Right cardiac atrium (tissue), 5 donors: Measurements from ENCODE around the gene HDAC9. TPM values are rescaled to one million over a fixed set of nuclear protein-coding genes. Genes with fewer than 3 reads are reported as not detected.
A peak's percentile ranks its signal among the peaks of the same experiment; 100 is the strongest.
"Not testable (repeated sequence)": the region's sequence is repeated elsewhere in the genome, so short reads cannot be mapped to it uniquely, and the experiment has no call there.

ENCODE experiments used
- ATAC-seq, 2 donors: fragments of 200-7000 bp; cut with Tn5 transposase; one replicate each; pipeline versions ENCODE4 v1.8.0 to v1.9.1; 2020; ENCODE audit warnings: moderate library complexity in 2 of 2, mild to moderate bottlenecking in 1 of 2
- DNase-seq, 3 donors: peaks; one replicate each; pipeline ENCODE4 v3.0.0-alpha.2; 2020
- H3K27ac ChIP-seq: one replicate; pipeline ENCODE4 v1.5.1; 2013; ENCODE audit warnings: mild to moderate bottlenecking, low read length, control low read depth, moderate library complexity
- H3K27me3 ChIP-seq: one replicate; pipeline ENCODE4 v1.6.1; 2013; ENCODE audit not compliant: control insufficient read depth, insufficient read depth
- H3K4me1 ChIP-seq: one replicate; pipeline ENCODE4 v1.6.1; 2013; ENCODE audit warnings: low read length; ENCODE audit not compliant: control insufficient read depth, insufficient read depth
- H3K4me3 ChIP-seq: one replicate; pipeline ENCODE4 v1.5.1; 2013; ENCODE audit warnings: low read length, control low read depth
- H3K9me3 ChIP-seq: one replicate; pipeline ENCODE4 v1.6.1; 2013; ENCODE audit warnings: low read length; ENCODE audit not compliant: control insufficient read depth
- WGBS: extraction: QIAGEN DNeasy Blood & Tissue Kit; methylation state at CpG from one replicate; pipeline ENCODE4 v1.1.7; 2013; 5-methylcytosine and 5-hydroxymethylcytosine counted together
- intact Hi-C, 4 donors: fragments of 100-400 bp; cut with DNase I; formaldehyde crosslinking; loops; one replicate each; pipeline versions ENCODE4 v1.11.0 to v1.14.0; 2022 to 2023
- polyA plus RNA-seq: library from polyadenylated mRNA; stranded (reverse); fragments of 200-250 nt; gene quantifications from one replicate; pipeline ENCODE4 v1.2.3, GENCODE V29; 2013
- total RNA-seq, 4 donors: library from RNA; stranded (reverse); fragmentation: NEBNext Ultra II Directional; extraction: Animal tissue kit (Norgen Biotek cat#: 25700); gene quantifications; one replicate each; pipeline ENCODE4 v1.2.1, GENCODE V29; 2021
- donor health status: healthy with polysubstance abuse.
- donor health status: DM: no; HTN: yes; CAD: no.
- donor health status: DM: no; HTN: no; CAD: no.
- donor health status: DM: no; HTN: yes; CAD: no; lungs with severe emphysema.
- donor health status: DM: yes; HTN: yes; CAD: no.

Gene HDAC9
- total and polyA plus RNA-seq, 5 donors = 5.5 to 42.2 (median 22.6) TPM

- H3K27me3 ChIP-seq = no peaks in the 10 kb centered on the region
- no peak overlapping the region for H3K4me3 ChIP-seq
- no peaks in the 10 kb centered on the region for H3K4me1 ChIP-seq
- intact Hi-C loops = no loop called here
- H3K9me3 ChIP-seq = no peaks in the 10 kb centered on the region
- no peak overlapping the region for H3K27ac ChIP-seq
- 80% methylated on average over 9 of the region's 9 CpGs for WGBS
- DNase-seq (no peak), ATAC-seq (no peak)
Observed at GRCh38 chr7:18975689-18976280, 480.2 kb downstream of the HDAC9 start.

- 60% methylated on average over 6 of the region's 6 CpGs for WGBS
Observed at GRCh38 chr7:18976715-18977471, 481.3 kb downstream of the HDAC9 start.

GRCh38 chr7:18978108-18978495, 482.6 kb downstream of the HDAC9 start:
- no peak overlapping the region for H3K4me3 ChIP-seq
- intact Hi-C loops = no loop called here
- H3K4me1 ChIP-seq = no peaks in the 10 kb centered on the region
- peak; percentile 64 to 79 for ATAC-seq
- H3K27me3 ChIP-seq = no peaks in the 10 kb centered on the region
- no peak for DNase-seq
- no peaks in the 10 kb centered on the region for H3K9me3 ChIP-seq
- no peak overlapping the region for H3K27ac ChIP-seq
- 41% methylated on average over 2 of the region's 2 CpGs for WGBS

More at GRCh38 chr7:18976715-18977471, 481.3 kb downstream of the HDAC9 start:
- H3K4me3 ChIP-seq = no peak overlapping the region
- ATAC-seq = no peak
- H3K4me1 ChIP-seq = no peaks in the 10 kb centered on the region
- H3K9me3 ChIP-seq = no peaks in the 10 kb centered on the region
- DNase-seq = no peak
- H3K27me3 ChIP-seq = no peaks in the 10 kb centered on the region
- intact Hi-C loops = no loop called here
- no peak overlapping the region for H3K27ac ChIP-seq

- ATAC-seq, H3K4me1 ChIP-seq, H3K4me3 ChIP-seq, intact Hi-C loops, H3K27ac ChIP-seq, DNase-seq, H3K9me3 ChIP-seq, H3K27me3 ChIP-seq: not testable (repeated sequence)
- WGBS = 92% methylated on average over 20 of the region's 20 CpGs
Observed at GRCh38 chr7:18990700-18991099, 495.2 kb downstream of the HDAC9 start.

GRCh38 chr7:18993933-18994668, 498.6 kb downstream of the HDAC9 start:
- DNase-seq (no peak), ATAC-seq (no peak)
- Histone ChIP-seq H3K4me1 (no peaks in the 10 kb centered on the region), H3K27me3 (no peaks in the 10 kb centered on the region), H3K9me3 (no peaks in the 10 kb centered on the region), H3K4me3 (no peak overlapping the region), H3K27ac (no peak overlapping the region)
- 62% methylated on average over 3 of the region's 3 CpGs for WGBS
- intact Hi-C loops = no loop called here

GRCh38 chr7:18995270-18995671, 499.7 kb downstream of the HDAC9 start:
- no peaks in the 10 kb centered on the region for H3K9me3 ChIP-seq
- no peaks in the 10 kb centered on the region for H3K27me3 ChIP-seq
- intact Hi-C loops = no loop called here
- WGBS = 77% methylated on average over 3 of the region's 3 CpGs
- DNase-seq = no peak
- no peak overlapping the region for H3K4me3 ChIP-seq
- no peaks in the 10 kb centered on the region for H3K4me1 ChIP-seq
- ATAC-seq = no peak
- no peak overlapping the region for H3K27ac ChIP-seq

GRCh38 chr7:18995811-18996426, 500.4 kb downstream of the HDAC9 start:
- no peak for DNase-seq
- no peak for ATAC-seq

GRCh38 chr7:18996583-18996982, 501.0 kb downstream of the HDAC9 start:
- Histone ChIP-seq H3K4me1 (no peaks in the 10 kb centered on the region), H3K27ac (no peak overlapping the region), H3K9me3 (no peaks in the 10 kb centered on the region), H3K27me3 (no peaks in the 10 kb centered on the region), H3K4me3 (no peak overlapping the region)
- ATAC-seq (no peak), DNase-seq (no peak)
- intact Hi-C loops = no loop called here
- WGBS = 87% methylated on average over 2 of the region's 2 CpGs

More at GRCh38 chr7:18995811-18996426, 500.4 kb downstream of the HDAC9 start:
- no peaks in the 10 kb centered on the region for H3K27me3 ChIP-seq
- 73% methylated on average over 5 of the region's 5 CpGs for WGBS
- no peaks in the 10 kb centered on the region for H3K4me1 ChIP-seq
- no peak overlapping the region for H3K4me3 ChIP-seq
- H3K27ac ChIP-seq = no peak overlapping the region
- intact Hi-C loops = no loop called here
- H3K9me3 ChIP-seq = no peaks in the 10 kb centered on the region

GRCh38 chr7:18997477-18998150, 502.1 kb downstream of the HDAC9 start:
- Histone ChIP-seq H3K27me3 (no peaks in the 10 kb centered on the region), H3K27ac (no peak overlapping the region), H3K4me1 (no peaks in the 10 kb centered on the region), H3K9me3 (no peaks in the 10 kb centered on the region), H3K4me3 (no peak overlapping the region)
- DNase-seq (no peak), ATAC-seq (no peak)
- 98% methylated on average over 1 of the region's 1 CpG for WGBS
- intact Hi-C loops = no loop called here

- no peak for ATAC-seq
- DNase-seq = no peak
- Histone ChIP-seq H3K9me3 (no peaks in the 10 kb centered on the region), H3K27ac (no peak overlapping the region), H3K4me3 (no peak overlapping the region), H3K27me3 (no peaks in the 10 kb centered on the region), H3K4me1 (no peaks in the 10 kb centered on the region)
- WGBS = 86% methylated on average over 4 of the region's 4 CpGs
- intact Hi-C loops = no loop called here
Observed at GRCh38 chr7:19000410-19000809, 504.9 kb downstream of the HDAC9 start.
